ENCODE measurements around the gene TMEM217. TPM values are rescaled to one million over a fixed set of nuclear protein-coding genes. Genes with fewer than 3 reads are reported as not detected.

The TMEM217 gene
- polyA plus RNA-seq, 1 donor from 2014 or later = 0.32 TPM

GRCh38 chr6:37188962-37189510 lies 68.9 kb downstream of the TMEM217 start:
- no peaks in the 10 kb centered on the region for H3K27me3 ChIP-seq (ENCODE audit: insufficient read depth, low read depth, low read length)
- H2AFZ ChIP-seq (ENCODE audit: low read depth, low read length) = no peak overlapping the region
- H3K27ac ChIP-seq (ENCODE audit: low read length) = no peak overlapping the region
- no peak overlapping the region for H3K9ac ChIP-seq (ENCODE audit: low read length)
- H3F3A ChIP-seq (ENCODE audit: insufficient read depth, low read length, poor library complexity, severe bottlenecking) = no peaks in the 10 kb centered on the region
- no peaks in the 10 kb centered on the region for H3K9me2 ChIP-seq (ENCODE audit: insufficient read depth, low read length)
- no peaks in the 10 kb centered on the region for H3K79me2 ChIP-seq (replicated peaks; ENCODE audit: insufficient read depth, low read length)
- TF ChIP-seq POLR2AphosphoS5 (IDR thresholded peaks at IDR 0.05) (no peak), EP300 (conservative IDR thresholded peaks at IDR 0.05; ENCODE audit: poor library complexity, severe bottlenecking) (no peak), EZH2 (IDR thresholded peaks at IDR 0.05; ENCODE audit: borderline replicate concordance, insufficient read depth, low read length, poor library complexity, severe bottlenecking) (no peak), SMC3 (conservative IDR thresholded peaks at IDR 0.05; ENCODE audit: poor library complexity) (no peak), RAD21 (conservative IDR thresholded peaks at IDR 0.05) (no peak)
- TF ChIP-seq, protein P1, sequence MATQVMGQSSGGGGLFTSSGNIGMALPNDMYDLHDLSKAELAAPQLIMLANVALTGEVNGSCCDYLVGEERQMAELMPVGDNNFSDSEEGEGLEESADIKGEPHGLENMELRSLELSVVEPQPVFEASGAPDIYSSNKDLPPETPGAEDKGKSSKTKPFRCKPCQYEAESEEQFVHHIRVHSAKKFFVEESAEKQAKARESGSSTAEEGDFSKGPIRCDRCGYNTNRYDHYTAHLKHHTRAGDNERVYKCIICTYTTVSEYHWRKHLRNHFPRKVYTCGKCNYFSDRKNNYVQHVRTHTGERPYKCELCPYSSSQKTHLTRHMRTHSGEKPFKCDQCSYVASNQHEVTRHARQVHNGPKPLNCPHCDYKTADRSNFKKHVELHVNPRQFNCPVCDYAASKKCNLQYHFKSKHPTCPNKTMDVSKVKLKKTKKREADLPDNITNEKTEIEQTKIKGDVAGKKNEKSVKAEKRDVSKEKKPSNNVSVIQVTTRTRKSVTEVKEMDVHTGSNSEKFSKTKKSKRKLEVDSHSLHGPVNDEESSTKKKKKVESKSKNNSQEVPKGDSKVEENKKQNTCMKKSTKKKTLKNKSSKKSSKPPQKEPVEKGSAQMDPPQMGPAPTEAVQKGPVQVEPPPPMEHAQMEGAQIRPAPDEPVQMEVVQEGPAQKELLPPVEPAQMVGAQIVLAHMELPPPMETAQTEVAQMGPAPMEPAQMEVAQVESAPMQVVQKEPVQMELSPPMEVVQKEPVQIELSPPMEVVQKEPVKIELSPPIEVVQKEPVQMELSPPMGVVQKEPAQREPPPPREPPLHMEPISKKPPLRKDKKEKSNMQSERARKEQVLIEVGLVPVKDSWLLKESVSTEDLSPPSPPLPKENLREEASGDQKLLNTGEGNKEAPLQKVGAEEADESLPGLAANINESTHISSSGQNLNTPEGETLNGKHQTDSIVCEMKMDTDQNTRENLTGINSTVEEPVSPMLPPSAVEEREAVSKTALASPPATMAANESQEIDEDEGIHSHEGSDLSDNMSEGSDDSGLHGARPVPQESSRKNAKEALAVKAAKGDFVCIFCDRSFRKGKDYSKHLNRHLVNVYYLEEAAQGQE (IDR thresholded peaks at IDR 0.05; ENCODE audit: borderline replicate concordance) = no peak
- TF ChIP-seq, protein P2, sequence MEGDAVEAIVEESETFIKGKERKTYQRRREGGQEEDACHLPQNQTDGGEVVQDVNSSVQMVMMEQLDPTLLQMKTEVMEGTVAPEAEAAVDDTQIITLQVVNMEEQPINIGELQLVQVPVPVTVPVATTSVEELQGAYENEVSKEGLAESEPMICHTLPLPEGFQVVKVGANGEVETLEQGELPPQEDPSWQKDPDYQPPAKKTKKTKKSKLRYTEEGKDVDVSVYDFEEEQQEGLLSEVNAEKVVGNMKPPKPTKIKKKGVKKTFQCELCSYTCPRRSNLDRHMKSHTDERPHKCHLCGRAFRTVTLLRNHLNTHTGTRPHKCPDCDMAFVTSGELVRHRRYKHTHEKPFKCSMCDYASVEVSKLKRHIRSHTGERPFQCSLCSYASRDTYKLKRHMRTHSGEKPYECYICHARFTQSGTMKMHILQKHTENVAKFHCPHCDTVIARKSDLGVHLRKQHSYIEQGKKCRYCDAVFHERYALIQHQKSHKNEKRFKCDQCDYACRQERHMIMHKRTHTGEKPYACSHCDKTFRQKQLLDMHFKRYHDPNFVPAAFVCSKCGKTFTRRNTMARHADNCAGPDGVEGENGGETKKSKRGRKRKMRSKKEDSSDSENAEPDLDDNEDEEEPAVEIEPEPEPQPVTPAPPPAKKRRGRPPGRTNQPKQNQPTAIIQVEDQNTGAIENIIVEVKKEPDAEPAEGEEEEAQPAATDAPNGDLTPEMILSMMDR (IDR thresholded peaks at IDR 0.05; ENCODE audit: poor library complexity, severe bottlenecking) = no peak
- H3K4me2 ChIP-seq (ENCODE audit: low read length) = no peak overlapping the region
- H3K4me3 ChIP-seq (ENCODE audit: low read length) = no peak overlapping the region
- no peaks in the 10 kb centered on the region for H4K20me1 ChIP-seq (ENCODE audit: insufficient read depth)
- H3K36me3 ChIP-seq (ENCODE audit: insufficient read depth, low read length) = no peaks in the 10 kb centered on the region
- no peaks in the 10 kb centered on the region for H3K9me3 ChIP-seq (ENCODE audit: low read length)

GRCh38 chr6:37187321-37188022 lies 70.5 kb downstream of the TMEM217 start:
- Histone ChIP-seq H3K36me3 (ENCODE audit: insufficient read depth, low read length) (no peaks in the 10 kb centered on the region), H3K9me2 (ENCODE audit: insufficient read depth, low read length) (no peaks in the 10 kb centered on the region), H3K27ac (ENCODE audit: low read length) (no peak overlapping the region), H3K27me3 (ENCODE audit: insufficient read depth, low read depth, low read length) (no peaks in the 10 kb centered on the region), H3K9ac (ENCODE audit: low read length) (no peak overlapping the region), H3K79me2 (replicated peaks; ENCODE audit: insufficient read depth, low read length) (no peaks in the 10 kb centered on the region), H3F3A (ENCODE audit: insufficient read depth, low read length, poor library complexity, severe bottlenecking) (no peaks in the 10 kb centered on the region), H4K20me1 (ENCODE audit: insufficient read depth) (no peaks in the 10 kb centered on the region), H3K4me2 (ENCODE audit: low read length) (no peak overlapping the region), H2AFZ (ENCODE audit: low read depth, low read length) (no peak overlapping the region), H3K9me3 (ENCODE audit: low read length) (no peaks in the 10 kb centered on the region), H3K4me3 (ENCODE audit: low read length) (no peak overlapping the region)
- TF ChIP-seq MXI1 (conservative IDR thresholded peaks at IDR 0.05; ENCODE audit: poor library complexity, severe bottlenecking) (no peak), TAF1 (IDR thresholded peaks at IDR 0.05; ENCODE audit: low read depth) (no peak), EZH2 (IDR thresholded peaks at IDR 0.05; ENCODE audit: borderline replicate concordance, insufficient read depth, low read length, poor library complexity, severe bottlenecking) (no peak), SMC3 (conservative IDR thresholded peaks at IDR 0.05; ENCODE audit: poor library complexity) (no peak), EP300 (conservative IDR thresholded peaks at IDR 0.05; ENCODE audit: poor library complexity, severe bottlenecking) (no peak), POLR2AphosphoS5 (IDR thresholded peaks at IDR 0.05) (no peak), RAD21 (conservative IDR thresholded peaks at IDR 0.05) (no peak)
- TF ChIP-seq, protein P2 (IDR thresholded peaks at IDR 0.05; ENCODE audit: poor library complexity, severe bottlenecking) = no peak
- TF ChIP-seq, protein P1 (IDR thresholded peaks at IDR 0.05; ENCODE audit: borderline replicate concordance) = no peak

Measured in neural cell (in vitro differentiated cells).